Endothelial cell of umbilical vein (primary cell): ENCODE results near the gene GABRB2. TPM values are rescaled to one million over a fixed set of nuclear protein-coding genes. Genes with fewer than 3 reads are reported as not detected.

Experiments used
- BruUV-seq: library from RNA; stranded (reverse); fragments of 400-500 nt; replicated peaks from 2 replicates; lab custom pipeline; 2021; lab: Mats Ljungman, UMichigan
- CTCF ChIA-PET: fragments of 300-600, 350-600 bp; sonication (Branson Sonifier 250); formaldehyde crosslinking; loops from one replicate; lab custom pipeline; 2021; ENCODE audit warnings: antibody characterized with exemption, inconsistent platforms; lab: Charles Lee
- POLR2A ChIA-PET: fragments of 300-600, 350-600 bp; sonication (Branson Sonifier 250); formaldehyde crosslinking; loops from one replicate; lab custom pipeline; 2021; ENCODE audit warnings: antibody characterized with exemption, inconsistent platforms; lab: Charles Lee
- DNase-seq: peaks from one replicate; pipeline ENCODE4 v3.0.0-alpha.2; 2011; ENCODE audit warnings: low read depth, low spot score
- FAIRE-seq: peaks from 2 replicates; lab custom pipeline; 2011; peaks lifted over from hg19 to GRCh38; lab: Jason Lieb, UNC
- H2AFZ ChIP-seq: 2 replicates; pipeline ENCODE4 v1.6.0; 2012; ENCODE audit warnings: low read depth, low read length, control low read depth, inconsistent platforms
- H3K27ac ChIP-seq: 2 replicates; pipeline ENCODE4 v1.5.1; 2011; ENCODE audit warnings: low read depth, mild to moderate bottlenecking, control low read depth, low read length, moderate library complexity; ENCODE audit not compliant: insufficient read depth
- H3K27me3 ChIP-seq, 2 experiments: 2 replicates each; pipeline versions ENCODE4 v1.6.0 to v1.6.1; 2011; ENCODE audit warnings: low read length in 2 of 2, mixed read lengths in 1 of 2; ENCODE audit not compliant: control insufficient read depth in 2 of 2, insufficient read depth in 2 of 2
- H3K36me3 ChIP-seq, 2 experiments: 2 replicates in 1 of 2; 3 replicates in 1 of 2; pipeline ENCODE4 v1.5.1; 2011; ENCODE audit warnings: low read length in 2 of 2, mild to moderate bottlenecking in 1 of 2, moderate library complexity in 1 of 2; ENCODE audit not compliant: control insufficient read depth in 2 of 2, insufficient read depth in 2 of 2; ENCODE audit errors: extremely low read depth in 1 of 2
- H3K4me1 ChIP-seq: 3 replicates; pipeline ENCODE4 v1.5.1; 2011; ENCODE audit warnings: mild to moderate bottlenecking, low read length; ENCODE audit not compliant: control insufficient read depth, insufficient read depth; ENCODE audit errors: extremely low read depth
- H3K4me2 ChIP-seq: 2 replicates; pipeline ENCODE4 v1.6.1; 2011; ENCODE audit warnings: low read length, control low read depth, mixed read lengths; ENCODE audit not compliant: insufficient read depth
- H3K4me3 ChIP-seq, 3 experiments: fragments of 200-600 bp in 1 of 3; sonication (generic), shearing (Covaris generic) in 1 of 3; replicated peaks in 1 of 3; 2 replicates each; pipeline ENCODE4 v1.5.1; 2011 to 2016; ENCODE audit warnings: control low read depth in 3 of 3, low read length in 3 of 3, mild to moderate bottlenecking in 2 of 3, inconsistent platforms in 1 of 3, low read depth in 1 of 3, moderate library complexity in 1 of 3; ENCODE audit not compliant: insufficient read depth in 1 of 3
- H3K79me2 ChIP-seq: 2 replicates; pipeline ENCODE4 v1.6.0; 2012; ENCODE audit warnings: low read length, inconsistent platforms; ENCODE audit not compliant: control insufficient read depth, insufficient read depth
- H3K9ac ChIP-seq: replicated peaks from 2 replicates; pipeline ENCODE3; 2011; ENCODE audit warnings: low read length, control low read depth; ENCODE audit not compliant: insufficient read depth; ENCODE audit errors: extremely low read depth
- H3K9me1 ChIP-seq: replicated peaks from 3 replicates; pipeline ENCODE4 v1.6.0; 2011; ENCODE audit warnings: mild to moderate bottlenecking, low read length; ENCODE audit not compliant: control insufficient read depth, insufficient read depth; ENCODE audit errors: extremely low read depth
- H3K9me3 ChIP-seq: replicated peaks from 2 replicates; pipeline ENCODE4 v1.5.1; 2012; ENCODE audit warnings: low read length, inconsistent platforms; ENCODE audit not compliant: control insufficient read depth, insufficient read depth
- H4K20me1 ChIP-seq: replicated peaks from 2 replicates; pipeline ENCODE3; 2011; ENCODE audit warnings: mild to moderate bottlenecking, low read length; ENCODE audit not compliant: control insufficient read depth, insufficient read depth; ENCODE audit errors: extremely low read depth
- CTCF ChIP-seq, 2 donors: IDR thresholded peaks; 1 replicate in 1 of 2; 2 replicates in 1 of 2; pipeline ENCODE4 v1.5.1; 2011; ENCODE audit warnings: low read length in 2 of 2, mild to moderate bottlenecking in 2 of 2, moderate library complexity in 2 of 2, control low read depth in 1 of 2, inconsistent platforms in 1 of 2, low read depth in 1 of 2; ENCODE audit not compliant: insufficient read depth in 1 of 2; ENCODE audit errors: extremely low read depth in 1 of 2
- EZH2 ChIP-seq: IDR thresholded peaks from 2 replicates; pipeline ENCODE4 v1.6.1; 2012; ENCODE audit warnings: borderline replicate concordance, low read depth, mild to moderate bottlenecking, moderate library complexity, low read length, inconsistent platforms; ENCODE audit not compliant: severe bottlenecking
- FOS ChIP-seq: IDR thresholded peaks from 2 replicates; pipeline ENCODE4 v1.6.1; 2011; ENCODE audit warnings: mild to moderate bottlenecking, low read length, moderate library complexity, borderline replicate concordance; ENCODE audit not compliant: insufficient read depth
- GATA2 ChIP-seq: IDR thresholded peaks from 2 replicates; pipeline ENCODE4 v1.7.0; 2011; ENCODE audit warnings: low read depth, mild to moderate bottlenecking, moderate library complexity, mixed read lengths, low read length; ENCODE audit not compliant: insufficient read length, insufficient read depth
- JUN ChIP-seq: IDR thresholded peaks from 2 replicates; pipeline ENCODE4 v1.6.1; 2011; ENCODE audit warnings: borderline replicate concordance, low read depth; ENCODE audit not compliant: insufficient read length, insufficient read depth
- MAX ChIP-seq: IDR thresholded peaks from 2 replicates; pipeline ENCODE4 v1.6.1; 2011; ENCODE audit not compliant: insufficient read depth, insufficient read length
- MYC ChIP-seq: IDR thresholded peaks from one replicate; pipeline ENCODE4 v1.6.1; 2011; ENCODE audit warnings: mild to moderate bottlenecking, low read depth, low read length
- POLR2A ChIP-seq: IDR thresholded peaks from 2 replicates; pipeline ENCODE4 v1.6.1; 2012; ENCODE audit warnings: low read depth, mild to moderate bottlenecking, control low read depth, low read length
- POLR2AphosphoS5 ChIP-seq: IDR thresholded peaks from 2 replicates; pipeline ENCODE4 v1.6.1; 2012; ENCODE audit warnings: low read depth, mild to moderate bottlenecking, control low read depth, low read length, moderate library complexity; ENCODE audit not compliant: insufficient read depth
- dilution Hi-C: fragments of 300-500 bp; cut with MboI; formaldehyde crosslinking; loops from one replicate; pipeline ENCODE4 v1.15.0; 2019; ENCODE audit warnings: low sequenced_read_pairs; ENCODE audit not compliant: extremely low pct_ligation_motif_present
- intact Hi-C: fragments of 100-400 bp; cut with micrococcal nuclease; formaldehyde crosslinking; loops from one replicate; pipeline ENCODE4 v1.10.0; 2022
- polyA plus RNA-seq, 4 experiments: library from polyadenylated mRNA; depleted of rRNA in 3 of 4; stranded (reverse) in 3 of 4; unstranded in 1 of 4; fragments of >200 nt; gene quantifications; 2 replicates each; pipeline versions ENCODE4 v1.2.1 to v1.2.3, GENCODE V29; 2011 to 2012; ENCODE audit warnings: missing spikeins in 1 of 4
- total RNA-seq: library from RNA; stranded (reverse); gene quantifications from 2 replicates; pipeline ENCODE4 v1.2.3, GENCODE V29; 2021

The GABRB2 gene
- total and polyA plus RNA-seq, 2 donors (not counting 3 experiments of a cell fraction or from before 2014, with no cell fraction given), result not detected

- CTCF ChIA-PET, result no interaction called here
- dilution Hi-C loops, result no loop called here
Measured at GRCh38 chr5:161261668-161262323, 284.7 kb downstream of the GABRB2 start.

More at GRCh38 chr5:161261668-161262323, 284.7 kb downstream of the GABRB2 start:
- no peak for TF ChIP-seq CTCF (IDR thresholded peaks at IDR 0.05; ENCODE audit: extremely low read depth in 1 of 2, insufficient read depth in 1 of 2, low read depth in 1 of 2, low read length in 2 of 2)
- TF ChIP-seq POLR2AphosphoS5, result no peak
- TF ChIP-seq POLR2A, result no peak
- no peak for TF ChIP-seq JUN
- no peak for TF ChIP-seq MAX
- TF ChIP-seq GATA2, result no peak
- no peak for TF ChIP-seq MYC
- no peak for TF ChIP-seq EZH2
- TF ChIP-seq FOS, result no peak
- Histone ChIP-seq H3K4me1 (no peaks in the 10 kb centered on the region), H3K9me1 (no peaks in the 10 kb centered on the region), H3K9ac (no peak overlapping the region), H3K4me3 (no peak overlapping the region), H4K20me1 (no peaks in the 10 kb centered on the region), H3K79me2 (no peaks in the 10 kb centered on the region), H3K27ac (no peak overlapping the region), H2AFZ (no peak overlapping the region), H3K27me3 (no peaks in the 10 kb centered on the region), H3K4me2 (no peak overlapping the region), H3K36me3 (no peaks in the 10 kb centered on the region), H3K9me3 (peaks cover 4% of the 10 kb centered on the region)
- POLR2A ChIA-PET, result no interaction called here
- intact Hi-C loops, result no loop called here
- BruUV-seq, result no TSS peak
- DNase-seq, result no peak
- FAIRE-seq, result no peak
